Spleen (tissue), 7 donors: ENCODE measurements around the gene DCBLD2.

Source experiments
- CTCF ChIP-seq, 11 experiments: fragments of 200-600 bp in 7 of 11; fragments of 450-650 bp in 4 of 11; sonication (generic) in 4 of 11; IDR thresholded peaks in 8 of 11; conservative IDR thresholded peaks in 3 of 11; 1 replicate in 7 of 11; 2 replicates in 4 of 11; pipeline versions ENCODE4 v1.4.0 to v1.8.0; 2016 to 2021; ENCODE audit warnings: antibody characterized with exemption in 11 of 11, inconsistent platforms in 4 of 11, mild to moderate bottlenecking in 1 of 11
- POLR2A ChIP-seq, 3 donors: fragments of 450-650 bp; IDR thresholded peaks; one replicate each; pipeline ENCODE4 v1.5.1; 2017; ENCODE audit warnings: antibody characterized with exemption in 3 of 3, mild to moderate bottlenecking in 1 of 3
- donor health status: DM: no; HTN: no; CAD: no; lungs with moderate emphysema.
- donor health status: DM: no; HTN: no; CAD: no.
- donor health status: DM: no; HTN: no; CAD: no.

GRCh38 chr3:98902351-98902740 lies 851 bp upstream of the DCBLD2 start:
- TF ChIP-seq POLR2A (IDR thresholded peaks at IDR 0.05) = no peak
- TF ChIP-seq CTCF (IDR thresholded peaks at IDR 0.05 in 8 of 11, conservative IDR thresholded peaks at IDR 0.05 in 3 of 11) = no peak
